Skeletal muscle cell (primary cell): Measurements from ENCODE around the gene KCNMB2.

Source experiments
- DNase-seq: peaks from one replicate; pipeline ENCODE4 v3.0.0-alpha.2; 2010; ENCODE audit warnings: low read depth
- H3K4me3 ChIP-seq: 2 replicates; pipeline ENCODE4 v1.5.1; 2011; ENCODE audit warnings: low read depth, mild to moderate bottlenecking, control low read depth, low read length, moderate library complexity

Gene KCNMB2

GRCh38 chr3:178628037-178628436, 91.8 kb downstream of the KCNMB2 start:
- H3K4me3 ChIP-seq, result no peak overlapping the region
- no peak for DNase-seq

- no peak overlapping the region for H3K4me3 ChIP-seq
- DNase-seq, result no peak
Observed at GRCh38 chr3:178629430-178630178, 93.4 kb downstream of the KCNMB2 start.

GRCh38 chr3:178631950-178632349, 95.7 kb downstream of the KCNMB2 start:
- no peak for DNase-seq
- H3K4me3 ChIP-seq, result no peak overlapping the region

- no peak for DNase-seq
- H3K4me3 ChIP-seq, result no peak overlapping the region
Observed at GRCh38 chr3:178634975-178635374, 98.7 kb downstream of the KCNMB2 start.

- no peak for DNase-seq
Observed at GRCh38 chr3:178637802-178638201, 101.6 kb downstream of the KCNMB2 start.

GRCh38 chr3:178645503-178645902, 109.3 kb downstream of the KCNMB2 start:
- no peak for DNase-seq

More at GRCh38 chr3:178637802-178638201, 101.6 kb downstream of the KCNMB2 start:
- no peak overlapping the region for H3K4me3 ChIP-seq

GRCh38 chr3:178646186-178646862, 110.1 kb downstream of the KCNMB2 start:
- DNase-seq, result peak; percentile 10
- no peak overlapping the region for H3K4me3 ChIP-seq

More at GRCh38 chr3:178645503-178645902, 109.3 kb downstream of the KCNMB2 start:
- H3K4me3 ChIP-seq, result no peak overlapping the region

- DNase-seq, result no peak
- no peak overlapping the region for H3K4me3 ChIP-seq
Observed at GRCh38 chr3:178655488-178655887, 119.3 kb downstream of the KCNMB2 start.

- H3K4me3 ChIP-seq, result no peak overlapping the region
- no peak for DNase-seq
Observed at GRCh38 chr3:178658694-178659325, 122.6 kb downstream of the KCNMB2 start.

GRCh38 chr3:178663201-178663934, 127.1 kb downstream of the KCNMB2 start:
- no peak overlapping the region for H3K4me3 ChIP-seq
- no peak for DNase-seq

GRCh38 chr3:178665747-178666146, 129.5 kb downstream of the KCNMB2 start:
- H3K4me3 ChIP-seq, result no peak overlapping the region
- DNase-seq, result no peak

GRCh38 chr3:178669022-178669601, 132.9 kb downstream of the KCNMB2 start:
- no peak overlapping the region for H3K4me3 ChIP-seq
- peak; percentile 1 for DNase-seq

GRCh38 chr3:178669758-178670157, 133.5 kb downstream of the KCNMB2 start:
- H3K4me3 ChIP-seq, result no peak overlapping the region
- DNase-seq, result no peak

- H3K4me3 ChIP-seq, result no peak overlapping the region
- peak; percentile 3 for DNase-seq
Observed at GRCh38 chr3:178671377-178671776, 135.1 kb downstream of the KCNMB2 start.

- no peak overlapping the region for H3K4me3 ChIP-seq
- peak; percentile 26 for DNase-seq
Observed at GRCh38 chr3:178671791-178672190, 135.6 kb downstream of the KCNMB2 start.

GRCh38 chr3:178672275-178672674, 136.0 kb downstream of the KCNMB2 start:
- no peak overlapping the region for H3K4me3 ChIP-seq

GRCh38 chr3:178673529-178673928, 137.3 kb downstream of the KCNMB2 start:
- no peak overlapping the region for H3K4me3 ChIP-seq
- DNase-seq, result no peak

More at GRCh38 chr3:178672275-178672674, 136.0 kb downstream of the KCNMB2 start:
- DNase-seq, result peak; percentile 4

- H3K4me3 ChIP-seq, result no peak overlapping the region
- no peak for DNase-seq
Observed at GRCh38 chr3:178676077-178676476, 139.8 kb downstream of the KCNMB2 start.
